HG03045 (cell line): ENCODE results near the gene GSTT2.

ENCODE experiments used
- ATAC-seq: cut with Tn5 transposase; IDR thresholded peaks from one replicate; pipeline ENCODE4 v1.9.1; 2021; ENCODE audit warnings: mild to moderate bottlenecking, moderate library complexity; ENCODE audit not compliant: unreplicated experiment

Gene GSTT2

DNA sequence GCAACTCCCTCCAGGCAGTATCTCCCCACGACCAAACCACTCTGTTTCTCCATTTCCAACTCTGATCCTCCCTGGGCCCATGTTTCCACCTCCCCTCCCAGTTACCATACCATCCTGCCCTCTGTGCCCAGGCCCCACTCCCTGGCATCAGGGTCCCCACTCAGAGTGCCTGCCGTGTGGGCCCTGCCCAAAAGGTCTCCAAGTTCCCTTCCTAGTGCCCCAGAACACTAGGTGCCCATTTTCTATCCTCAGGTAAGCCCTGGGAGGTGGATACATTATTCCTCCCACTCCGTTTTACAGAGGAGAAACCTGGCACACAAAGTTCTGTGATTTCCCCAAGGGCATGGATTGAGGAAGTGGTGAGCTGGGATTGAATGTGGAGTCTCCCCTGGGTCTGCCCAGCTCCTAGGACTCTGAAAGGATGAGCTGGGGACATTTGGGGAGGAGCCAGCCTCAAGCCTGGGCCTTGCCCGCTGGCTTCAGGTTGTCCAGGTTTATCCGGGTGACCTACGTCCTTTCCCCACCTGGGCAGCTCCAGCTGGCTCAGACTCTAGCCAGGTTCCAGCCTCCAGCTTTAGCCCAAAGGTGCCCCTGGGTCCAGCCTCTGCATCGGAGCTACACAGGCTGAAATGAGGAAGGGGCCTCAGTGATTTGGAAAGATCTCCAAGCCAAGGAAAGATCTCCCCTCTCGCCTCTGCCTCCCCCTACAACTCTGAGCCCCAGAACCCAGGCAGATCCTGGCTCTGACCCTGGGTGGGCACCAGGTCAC lies 27.5 kb downstream of the GSTT2 start:
- no peak for ATAC-seq

DNA sequence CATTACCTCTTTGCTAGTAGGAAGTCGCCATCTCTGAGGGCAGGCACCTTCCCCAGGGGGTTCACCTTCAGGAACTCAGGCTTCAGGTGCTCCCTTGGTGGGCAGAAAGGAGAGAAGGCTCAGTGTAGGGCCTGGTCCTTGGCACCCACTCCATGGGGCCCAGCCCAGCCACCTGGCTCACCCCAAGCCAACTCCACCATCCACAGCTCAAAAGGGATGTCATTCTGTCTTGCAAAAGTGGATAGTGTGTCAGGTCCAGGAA lies 28.0 kb downstream of the GSTT2 start:
- ATAC-seq, result no peak

DNA sequence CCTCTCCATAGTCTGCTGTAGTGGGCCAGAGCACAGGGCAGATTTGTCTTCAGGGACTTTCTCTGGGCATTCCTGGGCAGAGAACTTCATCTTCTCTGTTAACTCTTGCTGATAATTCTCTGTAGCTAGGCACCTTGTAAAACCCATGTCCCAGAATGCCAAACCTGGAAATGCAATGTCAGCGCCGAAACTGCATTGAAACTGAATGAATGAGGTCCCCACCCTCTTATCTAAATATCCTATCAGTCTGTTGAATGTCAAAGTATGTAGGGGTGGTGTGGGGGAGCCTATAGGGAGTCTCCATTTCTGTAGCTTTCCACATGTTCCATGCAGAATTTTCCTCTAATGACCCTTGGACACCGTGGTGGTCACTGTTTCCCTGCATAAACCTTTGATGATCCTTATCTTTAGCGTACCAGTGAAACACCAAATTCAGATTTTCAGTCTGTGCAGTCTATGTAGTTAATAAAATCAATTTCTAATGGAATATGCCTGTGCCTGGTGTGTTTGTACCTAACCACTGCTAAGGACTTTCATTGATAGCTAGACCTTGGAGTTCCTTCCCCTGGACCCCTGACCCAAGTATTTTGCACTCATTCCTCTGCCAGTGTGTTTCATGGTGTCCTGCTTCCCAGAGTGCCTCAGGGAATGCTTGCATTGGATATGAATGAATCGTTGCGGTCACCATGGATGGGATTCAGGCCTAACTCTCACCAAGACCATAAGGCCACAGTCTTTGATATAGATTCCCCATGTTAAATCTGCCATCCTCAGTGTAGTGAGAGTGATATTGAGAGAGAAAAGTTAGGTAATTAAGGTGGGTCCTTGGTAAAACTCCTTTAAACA lies 28.7 kb downstream of the GSTT2 start:
- no peak for ATAC-seq

DNA sequence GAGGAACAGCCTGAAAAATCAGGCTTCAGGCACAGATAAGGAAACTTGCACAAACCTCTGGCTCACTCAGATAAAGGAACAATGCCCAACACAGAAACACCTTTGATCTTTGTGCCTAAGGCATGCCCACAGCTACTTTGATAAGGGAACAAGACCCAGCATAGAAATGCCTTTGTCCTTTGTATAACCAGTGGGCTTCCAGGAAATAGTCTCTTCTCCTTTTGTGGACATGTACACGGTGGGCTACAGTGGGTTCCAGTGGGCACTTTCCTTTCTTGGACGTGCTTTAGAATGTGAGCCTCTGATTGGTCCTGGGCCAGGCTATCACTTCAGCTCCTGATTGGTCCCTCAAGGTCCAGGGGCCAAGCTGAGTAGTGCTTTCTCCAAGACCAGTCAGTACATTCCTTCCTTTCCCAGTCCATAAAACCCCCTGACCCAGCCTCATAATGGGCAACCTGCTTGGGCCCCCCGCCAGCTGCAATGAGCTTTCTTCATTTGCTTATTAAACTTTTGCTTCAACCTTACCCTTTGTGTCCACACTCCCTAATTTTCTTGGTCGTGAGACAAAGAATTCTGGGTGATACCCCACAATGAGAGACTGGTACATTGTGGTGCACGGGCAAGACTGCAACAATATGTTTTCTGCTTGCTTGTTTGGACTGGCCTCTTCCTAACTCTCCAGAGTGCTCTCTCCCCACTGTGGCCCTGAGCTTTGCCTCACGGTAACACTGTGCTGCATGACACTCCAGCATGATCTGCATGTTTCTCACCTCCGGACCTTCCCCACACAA lies 29.5 kb downstream of the GSTT2 start:
- ATAC-seq, result no peak

DNA sequence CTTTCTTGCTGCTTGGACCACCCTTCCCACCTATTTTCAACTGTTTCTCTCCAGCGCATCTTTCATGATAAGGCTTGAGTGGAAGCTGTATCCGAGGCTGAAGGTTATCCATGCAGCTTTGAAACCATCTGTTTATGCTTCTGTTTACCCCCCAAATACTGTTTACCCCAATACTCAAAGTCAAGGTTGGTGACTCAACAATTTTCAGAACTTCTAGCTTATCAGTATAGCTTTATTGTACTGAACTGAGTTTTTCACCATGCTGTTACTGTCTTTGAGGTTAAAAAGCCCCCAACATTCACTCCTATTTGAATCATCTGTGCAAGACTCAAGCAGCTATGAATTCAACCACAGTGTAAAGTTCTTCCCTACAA lies 30.1 kb downstream of the GSTT2 start:
- no peak for ATAC-seq

DNA sequence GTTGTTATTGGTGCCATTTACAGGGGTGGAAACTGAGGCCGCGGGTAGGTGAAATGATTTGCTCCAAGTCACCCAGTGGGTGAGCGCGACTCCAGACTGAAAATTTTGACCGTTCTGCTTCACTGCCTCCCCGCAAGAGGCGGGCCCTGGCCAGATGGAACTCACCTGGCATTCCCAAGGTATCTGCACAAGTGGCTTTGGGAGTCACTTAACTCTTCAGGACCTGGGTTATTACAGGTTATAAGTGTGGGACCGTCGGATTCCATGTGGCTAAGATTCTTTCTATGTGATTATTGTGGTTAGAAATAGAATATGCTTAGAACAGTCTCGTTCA lies 31.8 kb downstream of the GSTT2 start:
- no peak for ATAC-seq

DNA sequence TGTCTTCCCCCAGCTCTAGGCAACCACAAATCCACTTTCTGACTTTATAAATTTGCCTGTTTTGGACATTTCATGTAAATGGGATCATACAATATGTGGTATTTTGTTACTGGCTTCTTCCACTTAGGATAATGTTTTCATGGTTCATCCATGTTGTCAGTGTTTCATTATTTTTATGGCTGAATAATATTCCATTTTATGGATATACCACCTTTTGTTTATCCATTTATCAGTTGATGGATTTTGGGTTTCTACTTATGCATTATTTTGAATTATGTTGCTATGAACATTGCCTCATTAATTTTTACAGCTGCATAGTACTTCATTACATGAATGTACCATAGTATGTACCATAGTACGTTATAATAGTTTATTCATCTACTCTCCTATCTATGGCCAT lies 36.2 kb downstream of the GSTT2 start:
- no peak for ATAC-seq

DNA sequence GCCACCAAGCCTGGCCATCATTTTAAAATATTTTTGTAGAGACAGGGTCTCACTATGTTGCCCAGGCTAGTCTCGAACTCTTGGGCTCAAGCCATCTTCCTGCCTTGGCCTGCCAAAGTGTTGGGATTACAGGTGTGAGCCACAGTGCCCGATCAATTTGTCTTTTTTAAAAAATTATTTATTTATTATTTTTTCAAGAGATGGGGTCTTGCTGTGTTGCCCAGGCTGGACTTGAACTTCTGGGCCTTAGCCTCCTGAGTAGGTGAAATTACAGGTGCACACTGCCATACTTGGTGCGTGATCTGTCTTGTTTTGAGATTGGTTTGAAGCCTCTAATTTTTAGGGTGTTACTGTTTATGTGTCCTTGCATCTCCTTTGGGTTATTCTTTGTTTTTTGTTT lies 41.4 kb downstream of the GSTT2 start:
- ATAC-seq, result no peak

DNA sequence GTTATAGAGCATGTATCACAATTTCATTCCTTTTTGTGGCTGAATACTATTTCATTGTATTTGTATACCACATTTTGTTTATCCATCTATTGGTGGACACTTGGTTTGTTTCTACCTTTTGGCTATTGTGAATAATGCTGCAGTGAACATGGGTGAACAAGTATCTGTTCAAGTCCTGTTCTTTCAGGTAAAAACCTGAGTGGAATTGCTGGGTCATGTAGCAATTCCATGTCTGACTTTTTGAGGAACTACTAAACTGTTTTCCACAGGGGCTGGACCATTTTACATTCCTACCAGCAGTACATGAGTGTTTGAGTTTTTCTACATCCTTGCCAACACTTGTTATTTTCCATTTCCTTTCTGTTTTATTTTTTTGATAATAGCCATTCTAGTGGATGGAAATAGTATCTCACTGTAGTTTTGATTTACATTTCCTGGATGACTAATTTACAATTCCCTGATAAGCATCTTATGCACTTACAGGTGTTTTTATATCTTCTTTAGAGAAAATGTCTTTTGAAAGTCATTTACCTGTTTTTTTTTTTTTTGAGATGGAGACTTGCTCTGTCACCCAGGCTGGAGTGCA lies 43.4 kb downstream of the GSTT2 start:
- no peak for ATAC-seq

DNA sequence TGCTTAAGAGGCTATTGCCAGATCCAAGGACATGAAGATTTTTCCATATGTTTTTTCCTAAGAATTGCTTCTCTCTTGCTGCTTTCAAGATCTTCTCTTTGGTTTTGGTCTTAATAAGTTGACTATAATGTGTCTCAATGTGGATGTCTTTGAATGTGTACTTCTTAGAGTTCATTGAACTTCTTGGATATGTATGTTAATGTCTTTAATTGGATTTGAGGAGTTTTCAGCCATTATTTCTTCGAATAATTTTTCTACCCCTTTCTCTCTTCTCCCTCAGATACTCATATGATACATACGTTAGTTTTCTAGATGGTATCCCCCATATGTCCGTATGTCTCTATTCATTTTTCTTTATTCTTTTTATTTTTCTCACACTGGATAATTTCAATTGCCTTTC lies 44.4 kb downstream of the GSTT2 start:
- ATAC-seq, result no peak

DNA sequence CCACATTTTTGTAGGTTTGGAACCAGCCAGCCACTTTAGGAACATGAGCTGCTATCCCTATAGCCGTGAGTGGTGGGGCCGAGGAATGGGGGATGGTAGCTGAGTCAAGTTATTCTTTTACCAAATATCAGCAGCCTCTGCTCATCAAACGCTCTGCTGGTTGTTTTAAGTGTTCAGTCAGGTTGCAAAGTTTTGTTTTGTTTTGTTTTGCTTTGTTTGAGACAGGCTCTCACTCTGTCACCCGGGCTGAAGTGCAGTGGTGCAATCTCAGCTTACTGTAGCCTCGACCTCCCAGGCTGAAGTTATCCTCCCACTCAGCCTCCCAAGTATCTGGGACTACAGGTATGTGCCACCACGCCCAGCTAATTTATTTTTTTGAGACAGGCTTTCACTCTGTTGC lies 45.5 kb downstream of the GSTT2 start:
- ATAC-seq, result no peak

DNA sequence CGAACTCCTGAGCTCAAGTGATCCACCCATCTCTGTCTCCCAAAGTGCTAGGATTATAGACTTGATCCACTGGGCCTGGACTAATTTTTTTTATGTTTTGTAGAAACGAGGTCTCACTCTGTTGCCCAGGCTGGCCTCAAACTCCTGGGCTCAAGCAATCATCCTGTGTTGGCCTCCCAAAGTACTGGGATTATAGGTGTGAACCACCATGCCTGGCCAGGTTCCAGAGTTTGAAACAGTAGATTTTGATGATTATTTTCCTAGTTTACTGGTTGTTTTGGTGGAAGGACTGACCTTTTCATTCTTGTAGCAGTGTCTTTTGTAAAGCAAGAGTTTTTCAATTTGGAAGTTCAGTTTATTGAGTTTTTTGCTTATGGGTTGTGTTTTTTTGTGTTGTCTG lies 46.1 kb downstream of the GSTT2 start:
- ATAC-seq, result no peak

DNA sequence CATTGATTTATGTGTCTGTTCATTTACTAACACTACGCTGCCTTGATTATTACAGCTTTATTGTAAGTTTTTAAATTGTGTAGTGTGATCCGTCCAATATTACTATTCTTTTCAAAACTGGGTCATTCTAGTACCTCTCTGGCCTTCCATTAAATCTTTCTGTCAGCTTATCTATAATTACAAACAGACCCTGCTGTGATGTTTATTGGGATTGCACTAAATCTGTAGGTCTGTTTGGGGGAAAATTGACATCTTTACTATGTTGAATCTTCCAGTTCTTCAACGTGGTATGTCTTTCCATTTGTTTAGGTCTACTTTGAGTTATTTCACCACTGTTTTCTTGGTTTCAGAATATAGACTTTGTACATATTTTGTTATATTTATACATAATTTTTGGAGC lies 46.8 kb downstream of the GSTT2 start:
- ATAC-seq, result no peak

DNA sequence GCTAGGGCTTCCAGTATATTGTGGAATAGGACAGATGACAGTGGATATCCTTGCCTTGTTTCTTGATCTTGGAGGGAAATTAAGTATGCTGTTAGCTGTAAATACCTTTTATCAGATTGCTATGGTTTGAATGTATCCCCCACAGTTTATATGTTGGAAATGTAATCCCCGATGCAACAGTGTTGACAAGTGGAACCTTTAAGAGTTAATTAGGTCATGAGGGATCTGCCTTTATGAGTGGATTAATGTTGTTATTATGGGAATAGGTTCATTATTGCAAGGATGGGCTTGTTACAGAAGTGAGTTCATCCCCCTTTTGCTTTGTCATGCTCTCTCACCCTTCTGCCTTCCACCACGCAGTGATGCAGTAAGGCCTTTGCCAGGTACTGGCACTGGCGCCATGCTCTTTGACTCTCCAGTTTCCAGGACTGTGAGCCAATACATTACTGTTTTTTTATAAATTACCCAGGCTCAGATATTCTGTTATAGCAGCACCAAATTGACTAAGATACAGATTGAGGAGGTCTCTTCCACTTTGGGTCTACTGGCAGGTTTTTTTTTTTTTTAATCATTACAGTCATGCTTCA lies 47.5 kb downstream of the GSTT2 start:
- no peak for ATAC-seq

DNA sequence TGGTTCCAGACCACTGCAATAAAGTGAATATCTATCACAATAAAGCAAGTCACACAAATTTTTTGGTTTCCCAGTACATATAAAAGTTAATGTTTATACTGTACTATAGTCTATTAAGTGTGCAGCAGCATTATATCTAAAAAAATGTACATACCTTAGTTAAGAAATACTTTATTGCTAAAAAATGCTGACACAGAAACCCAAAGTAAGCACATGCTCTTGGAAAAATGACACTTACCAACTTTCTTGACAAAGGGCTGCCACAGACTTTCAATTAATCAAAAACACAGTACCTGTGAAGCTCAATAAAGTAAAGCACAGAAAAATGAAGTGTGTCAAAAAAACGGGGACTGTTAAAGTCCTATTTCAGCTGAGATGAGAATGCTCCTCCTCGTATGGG lies 48.1 kb downstream of the GSTT2 start:
- ATAC-seq, result no peak

DNA sequence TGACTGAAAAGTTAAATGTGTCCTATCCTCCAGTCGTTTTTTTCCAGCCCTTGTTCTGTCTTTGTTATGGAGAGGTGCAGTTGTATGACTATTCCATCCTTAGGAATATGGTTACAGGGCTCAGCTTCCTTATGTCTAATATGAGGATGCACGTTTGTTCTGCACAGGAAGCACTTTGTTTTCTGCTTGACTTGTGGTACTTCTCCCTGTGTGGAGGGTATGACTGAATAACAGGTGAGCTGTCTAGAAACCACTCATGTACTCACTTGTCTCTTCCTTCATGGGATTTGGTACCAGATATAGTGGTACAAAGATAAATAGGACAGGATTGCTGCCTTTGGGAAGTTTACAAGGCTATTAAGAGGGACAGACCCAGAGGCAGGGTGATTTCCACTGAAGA lies 48.6 kb downstream of the GSTT2 start:
- ATAC-seq, result no peak

DNA sequence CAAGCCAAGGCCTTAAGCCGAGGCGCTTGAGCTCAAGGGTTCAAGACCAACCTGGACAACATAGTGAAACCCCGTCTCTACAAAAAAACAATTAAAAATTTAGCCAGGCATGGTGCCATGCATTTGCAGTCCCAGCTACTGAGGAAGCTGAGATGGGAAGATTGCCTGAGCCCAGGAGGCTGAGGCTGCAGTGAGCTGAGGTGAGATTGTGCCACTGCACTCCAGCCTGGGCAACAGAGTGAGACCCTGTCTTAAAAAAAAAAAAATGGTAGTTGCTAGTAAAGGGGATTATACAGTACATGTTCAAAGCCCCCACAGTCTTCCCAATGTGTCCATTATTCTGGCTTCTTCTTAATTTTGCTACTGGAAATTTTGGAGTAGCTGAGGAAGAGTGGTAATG lies 49.4 kb downstream of the GSTT2 start:
- no peak for ATAC-seq

DNA sequence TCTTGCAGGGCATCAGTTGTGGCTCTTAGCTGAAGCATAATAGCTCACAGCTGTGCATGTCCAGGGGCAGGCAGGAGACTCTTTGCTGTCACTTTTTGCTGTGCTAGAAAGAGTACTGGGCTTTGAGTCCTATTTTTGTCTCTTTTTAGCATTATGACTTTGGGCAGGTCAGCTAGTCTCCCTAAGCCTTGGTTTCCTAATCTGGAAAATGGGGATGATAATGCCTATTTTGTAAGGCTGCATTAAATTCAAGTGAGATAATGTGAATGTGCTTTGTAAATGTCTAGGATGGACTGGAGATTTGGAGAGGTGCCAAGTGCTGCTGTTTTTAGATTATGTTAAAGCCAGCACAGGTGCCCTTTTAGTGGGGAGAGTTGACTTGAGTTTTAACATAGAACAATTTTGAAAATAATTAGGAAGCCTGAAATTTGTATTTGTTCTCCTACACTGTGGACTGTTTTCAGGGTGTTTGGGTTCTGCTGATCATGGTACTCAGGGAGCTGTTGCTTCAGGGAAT lies 50.3 kb downstream of the GSTT2 start:
- no peak for ATAC-seq
